ENCODE results near the gene JPT2.

JPT2 gene

DNA sequence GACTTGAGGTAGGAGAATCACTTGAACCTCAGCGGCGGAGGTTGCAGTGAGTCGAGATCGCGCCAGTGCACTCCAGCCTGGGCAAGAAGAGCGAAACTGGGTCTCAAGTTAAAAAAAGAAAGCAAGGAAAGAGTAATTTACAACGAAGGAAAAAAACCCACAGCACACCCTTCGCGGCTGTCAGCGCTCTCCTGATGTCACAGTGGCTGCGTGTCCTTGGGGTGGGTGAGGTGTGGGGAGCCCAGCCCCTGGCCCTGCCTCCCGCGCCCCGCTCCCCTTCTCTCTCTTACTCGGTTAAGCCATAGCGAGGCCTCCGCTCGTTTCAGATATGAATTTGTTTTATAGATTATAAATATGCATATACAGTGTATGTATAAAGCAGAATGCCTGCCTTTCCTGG, 740 bp upstream of the JPT2 start:
- H3K9me3 Mint-ChIP-seq: no peaks in the 10 kb centered on the region
- peak overlapping the region; percentile 25 for H3K4me3 Mint-ChIP-seq
- no peaks in the 10 kb centered on the region for H3K27me3 Mint-ChIP-seq
- H3K27ac Mint-ChIP-seq: peak overlapping the region; percentile 12
- H3K4me1 Mint-ChIP-seq (ENCODE audit: low read depth): peaks cover 35% of the 10 kb centered on the region
- no peak for DNase-seq
- peaks cover 74% of the 10 kb centered on the region for H3K36me3 Mint-ChIP-seq (ENCODE audit: low read depth)

GRCh38 chr16:1678500-1679098, 520 bp downstream of the JPT2 start:
- Mint-ChIP-seq H3K4me3 (peak overlapping the region; percentile 95), H3K9me3 (no peaks in the 10 kb centered on the region), H3K36me3 (ENCODE audit: low read depth) (peaks cover 68% of the 10 kb centered on the region), H3K27me3 (no peaks in the 10 kb centered on the region), H3K4me1 (ENCODE audit: low read depth) (peaks cover 36% of the 10 kb centered on the region), H3K27ac (peak overlapping the region; percentile 91)
- no peak for DNase-seq

DNA sequence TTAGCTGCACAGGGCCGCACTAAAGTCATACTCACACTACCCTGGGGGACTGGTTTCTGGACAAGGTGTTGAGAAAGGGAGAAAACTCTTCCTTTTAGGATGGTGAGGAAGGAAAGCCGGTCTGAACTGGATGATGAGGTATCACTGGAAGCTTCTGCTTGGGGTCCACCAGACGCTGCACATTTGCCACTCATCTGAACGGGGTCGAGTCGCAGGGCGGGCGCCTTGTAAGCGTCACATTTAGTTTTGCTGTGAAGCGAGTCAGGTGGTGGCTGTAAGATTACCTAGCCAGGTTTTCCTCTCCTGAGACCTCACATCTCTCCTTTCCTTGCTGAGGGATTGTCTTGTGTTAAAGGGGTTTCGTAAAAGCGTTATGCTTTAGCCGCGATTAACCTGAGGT, 2.3 kb downstream of the JPT2 start:
- peak overlapping the region; percentile 95 for H3K4me3 Mint-ChIP-seq
- H3K27me3 Mint-ChIP-seq: no peaks in the 10 kb centered on the region
- peaks cover 38% of the 10 kb centered on the region for H3K4me1 Mint-ChIP-seq (ENCODE audit: low read depth)
- H3K36me3 Mint-ChIP-seq (ENCODE audit: low read depth): peaks cover 67% of the 10 kb centered on the region
- peak overlapping the region; percentile 47 for H3K27ac Mint-ChIP-seq
- H3K9me3 Mint-ChIP-seq: no peaks in the 10 kb centered on the region
- DNase-seq: no peak

GRCh38 chr16:1681032-1681431, 3.0 kb downstream of the JPT2 start:
- no peak for DNase-seq
- Mint-ChIP-seq H3K4me1 (ENCODE audit: low read depth) (peaks cover 38% of the 10 kb centered on the region), H3K4me3 (no peak overlapping the region), H3K36me3 (ENCODE audit: low read depth) (peaks cover 67% of the 10 kb centered on the region), H3K27me3 (no peaks in the 10 kb centered on the region), H3K9me3 (no peaks in the 10 kb centered on the region), H3K27ac (no peak overlapping the region)

DNA sequence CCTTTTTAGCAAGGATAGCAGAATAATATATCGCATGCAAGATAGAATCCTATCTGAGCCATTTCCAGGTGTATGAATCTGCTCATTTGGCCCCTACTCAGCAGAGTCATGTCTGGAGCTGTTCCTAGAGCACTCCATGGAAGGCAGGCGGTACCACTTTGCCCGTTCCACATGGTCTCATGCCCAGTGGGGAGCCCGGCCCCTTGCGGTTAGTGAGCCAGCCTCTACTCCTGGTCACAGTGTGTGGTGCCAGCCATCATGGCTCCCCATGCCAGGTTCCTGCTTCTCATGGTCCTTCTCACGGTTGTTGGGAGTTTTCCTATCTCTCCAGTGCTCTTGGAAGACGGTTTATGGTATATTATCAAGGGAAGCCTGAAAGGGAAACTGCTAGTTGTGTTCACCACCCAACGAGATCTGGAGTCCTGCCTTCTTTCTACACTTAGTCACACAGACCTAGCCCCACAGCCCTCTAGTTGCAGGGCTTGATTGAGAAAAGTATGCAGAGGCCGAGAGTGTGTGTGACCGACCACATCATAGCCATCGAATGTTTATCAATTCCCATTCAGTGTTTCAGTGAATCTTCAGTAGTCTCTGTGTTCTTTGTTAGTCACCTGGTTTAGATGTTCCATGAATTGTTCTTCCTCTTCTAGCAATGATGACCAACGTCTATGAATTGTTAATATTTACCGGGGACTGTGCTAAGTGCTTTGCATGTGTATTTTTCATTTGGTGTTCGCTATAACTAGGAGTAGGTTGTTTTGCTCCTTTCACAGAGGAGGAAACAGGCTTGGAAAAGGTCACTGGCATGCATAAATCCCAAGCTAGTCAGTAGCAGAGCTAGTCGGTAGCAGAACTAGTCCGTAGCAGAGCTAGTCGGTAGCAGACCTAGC, 9.6 kb downstream of the JPT2 start:
- no peaks in the 10 kb centered on the region for H3K9me3 Mint-ChIP-seq
- no peaks in the 10 kb centered on the region for H3K27me3 Mint-ChIP-seq
- H3K4me1 Mint-ChIP-seq (ENCODE audit: low read depth): peaks cover 20% of the 10 kb centered on the region
- H3K36me3 Mint-ChIP-seq (ENCODE audit: low read depth): peaks cover 91% of the 10 kb centered on the region
- DNase-seq: no peak
- no peak overlapping the region for H3K4me3 Mint-ChIP-seq
- no peak overlapping the region for H3K27ac Mint-ChIP-seq

DNA sequence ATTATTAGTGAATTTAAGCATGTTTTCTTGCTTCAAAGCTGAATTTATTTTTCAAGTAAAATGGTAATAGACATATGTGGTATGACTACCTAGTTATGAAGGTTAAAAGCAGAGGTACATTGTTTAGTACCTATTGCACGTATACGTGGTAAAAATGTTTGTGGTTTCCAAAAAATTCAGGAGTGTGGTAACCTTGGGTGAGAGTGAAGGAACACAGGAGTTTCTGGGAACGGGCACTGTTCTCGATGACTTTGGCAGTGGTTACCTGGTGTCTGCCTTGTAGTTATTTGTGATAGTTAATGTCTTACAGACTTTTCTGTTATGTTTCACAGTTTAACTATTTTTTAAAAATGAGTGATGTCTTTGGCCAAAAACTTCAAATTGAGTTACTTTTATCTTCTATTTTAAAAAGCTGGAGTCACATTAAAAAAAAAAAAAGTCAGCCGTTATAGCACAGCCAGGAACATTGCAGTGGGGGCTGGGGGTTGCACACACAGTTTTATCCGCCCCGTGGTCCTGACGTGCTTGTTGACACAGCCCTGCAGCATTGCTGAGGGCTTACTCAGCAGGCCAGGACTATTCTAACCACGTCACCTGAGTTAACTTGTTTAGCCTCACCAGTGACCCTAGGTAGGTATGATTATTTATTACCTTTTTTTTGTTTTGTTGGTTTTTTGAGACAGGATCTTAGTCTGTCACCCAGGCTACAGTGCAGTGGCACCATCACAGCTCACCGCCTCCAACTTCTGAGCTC, 10.9 kb downstream of the JPT2 start:
- H3K27me3 Mint-ChIP-seq: no peaks in the 10 kb centered on the region
- H3K9me3 Mint-ChIP-seq: no peaks in the 10 kb centered on the region
- peaks cover 94% of the 10 kb centered on the region for H3K36me3 Mint-ChIP-seq (ENCODE audit: low read depth)
- no peak for DNase-seq
- peak overlapping the region; percentile 44 for H3K27ac Mint-ChIP-seq
- peaks cover 17% of the 10 kb centered on the region for H3K4me1 Mint-ChIP-seq (ENCODE audit: low read depth)
- H3K4me3 Mint-ChIP-seq: no peak overlapping the region

DNA sequence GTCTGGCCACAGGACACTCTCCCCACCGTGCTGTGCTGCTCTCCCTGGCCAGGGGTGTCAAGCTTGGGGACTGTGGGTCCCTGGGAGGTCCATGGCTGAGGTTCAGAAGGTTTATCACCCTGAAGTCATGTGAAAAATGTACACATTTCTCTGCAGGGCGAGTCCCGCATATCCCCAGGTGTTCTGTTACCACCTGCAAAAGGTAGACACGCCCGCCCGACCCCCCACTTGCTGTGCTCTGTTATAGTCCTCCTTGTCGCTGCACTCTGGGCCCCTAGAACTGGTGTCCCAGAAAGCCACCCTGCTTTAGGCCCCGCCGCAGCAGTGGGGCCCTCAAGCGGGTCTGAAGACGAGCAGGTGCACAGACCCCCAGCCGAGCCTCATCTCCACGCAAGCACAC, 11.8 kb downstream of the JPT2 start:
- DNase-seq: no peak
- H3K4me3 Mint-ChIP-seq: no peak overlapping the region
- H3K36me3 Mint-ChIP-seq (ENCODE audit: low read depth): peaks cover 95% of the 10 kb centered on the region
- no peaks in the 10 kb centered on the region for H3K9me3 Mint-ChIP-seq
- no peak overlapping the region for H3K27ac Mint-ChIP-seq
- H3K4me1 Mint-ChIP-seq (ENCODE audit: low read depth): peaks cover 17% of the 10 kb centered on the region
- no peaks in the 10 kb centered on the region for H3K27me3 Mint-ChIP-seq

DNA sequence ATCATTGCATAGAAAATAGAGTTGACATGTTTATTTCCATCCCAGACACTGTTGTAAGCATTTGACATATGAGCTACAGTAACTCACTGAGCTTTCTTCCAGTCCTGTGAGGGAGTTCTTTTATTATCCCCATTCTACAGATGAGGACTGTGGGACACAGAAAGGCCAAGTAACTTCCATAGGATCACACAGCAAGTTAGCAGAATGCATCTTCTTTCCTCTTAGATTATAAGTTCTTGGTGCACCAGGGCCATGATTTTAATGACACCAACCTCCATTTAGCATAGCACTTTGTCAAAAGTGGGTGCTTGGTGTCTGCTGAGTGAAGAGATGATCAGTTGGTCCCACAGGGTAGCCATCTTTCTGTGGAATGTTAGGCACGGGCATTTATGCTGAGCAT, 12.7 kb downstream of the JPT2 start:
- no peak for DNase-seq
- Mint-ChIP-seq H3K4me1 (ENCODE audit: low read depth) (peaks cover 17% of the 10 kb centered on the region), H3K36me3 (ENCODE audit: low read depth) (peaks cover 95% of the 10 kb centered on the region), H3K4me3 (no peak overlapping the region), H3K27me3 (no peaks in the 10 kb centered on the region), H3K9me3 (no peaks in the 10 kb centered on the region), H3K27ac (peak overlapping the region; percentile 34)

- no peak for DNase-seq
- Mint-ChIP-seq H3K27me3 (no peaks in the 10 kb centered on the region), H3K36me3 (ENCODE audit: low read depth) (peaks cover 97% of the 10 kb centered on the region), H3K9me3 (no peaks in the 10 kb centered on the region), H3K4me1 (ENCODE audit: low read depth) (peaks cover 17% of the 10 kb centered on the region), H3K27ac (peak overlapping the region; percentile 34), H3K4me3 (no peak overlapping the region)
Measured at GRCh38 chr16:1691276-1691675, 13.2 kb downstream of the JPT2 start.

- no peaks in the 10 kb centered on the region for H3K27me3 Mint-ChIP-seq
- DNase-seq: no peak
- peaks cover 99% of the 10 kb centered on the region for H3K36me3 Mint-ChIP-seq (ENCODE audit: low read depth)
- peaks cover 17% of the 10 kb centered on the region for H3K4me1 Mint-ChIP-seq (ENCODE audit: low read depth)
- no peak overlapping the region for H3K27ac Mint-ChIP-seq
- H3K9me3 Mint-ChIP-seq: no peaks in the 10 kb centered on the region
- no peak overlapping the region for H3K4me3 Mint-ChIP-seq
Measured at GRCh38 chr16:1691956-1692355, 13.9 kb downstream of the JPT2 start.

- DNase-seq: no peak
- no peak overlapping the region for H3K4me3 Mint-ChIP-seq
- H3K4me1 Mint-ChIP-seq (ENCODE audit: low read depth): peaks cover 2% of the 10 kb centered on the region
- H3K9me3 Mint-ChIP-seq: no peaks in the 10 kb centered on the region
- no peak overlapping the region for H3K27ac Mint-ChIP-seq
- H3K27me3 Mint-ChIP-seq: no peaks in the 10 kb centered on the region
- peaks cover 100% of the 10 kb centered on the region for H3K36me3 Mint-ChIP-seq (ENCODE audit: low read depth)
Measured at GRCh38 chr16:1696863-1697262, 18.8 kb downstream of the JPT2 start.

- DNase-seq: no peak
- H3K27me3 Mint-ChIP-seq: no peaks in the 10 kb centered on the region
- peak overlapping the region; percentile 29 for H3K27ac Mint-ChIP-seq
- H3K4me1 Mint-ChIP-seq (ENCODE audit: low read depth): peaks cover 2% of the 10 kb centered on the region
- H3K4me3 Mint-ChIP-seq: no peak overlapping the region
- H3K36me3 Mint-ChIP-seq (ENCODE audit: low read depth): peaks cover 97% of the 10 kb centered on the region
- no peaks in the 10 kb centered on the region for H3K9me3 Mint-ChIP-seq
Measured at GRCh38 chr16:1698680-1699079, 20.6 kb downstream of the JPT2 start.

GRCh38 chr16:1700246-1700645, 22.2 kb downstream of the JPT2 start:
- Mint-ChIP-seq H3K36me3 (ENCODE audit: low read depth) (peaks cover 84% of the 10 kb centered on the region), H3K4me1 (ENCODE audit: low read depth) (peaks cover 13% of the 10 kb centered on the region), H3K27ac (no peak overlapping the region), H3K9me3 (no peaks in the 10 kb centered on the region), H3K4me3 (no peak overlapping the region), H3K27me3 (no peaks in the 10 kb centered on the region)
- no peak for DNase-seq

- H3K9me3 Mint-ChIP-seq: no peaks in the 10 kb centered on the region
- H3K27ac Mint-ChIP-seq: peak overlapping the region; percentile 67
- H3K36me3 Mint-ChIP-seq (ENCODE audit: low read depth): peaks cover 80% of the 10 kb centered on the region
- DNase-seq: no peak
- no peak overlapping the region for H3K4me3 Mint-ChIP-seq
- H3K27me3 Mint-ChIP-seq: no peaks in the 10 kb centered on the region
- H3K4me1 Mint-ChIP-seq (ENCODE audit: low read depth): peaks cover 15% of the 10 kb centered on the region
Measured at GRCh38 chr16:1701216-1701878, 23.3 kb downstream of the JPT2 start.

Measured in activated T-cell treated with anti-CD3 and anti-CD28 coated beads, Interleukin-2, amount 50 U/mL, for 24 hours (primary cell).